Hepatocyte (in vitro differentiated cells): ENCODE data around the gene STK32B. TPM values are rescaled to one million over a fixed set of nuclear protein-coding genes. Genes with fewer than 3 reads are reported as not detected.

ENCODE experiments used
- DNase-seq: peaks from one replicate; pipeline ENCODE4 v3.0.0-alpha.2; 2016; ENCODE audit warnings: low spot score
- H2AFZ ChIP-seq: fragments of 200-600 bp; sonication (generic); 2 replicates; pipeline ENCODE4 v1.6.0; 2016; ENCODE audit warnings: antibody characterized with exemption, mild to moderate bottlenecking
- H3K27ac ChIP-seq: fragments of 200-600 bp; sonication (generic); 2 replicates; pipeline ENCODE4 v1.5.1; 2016; ENCODE audit warnings: mild to moderate bottlenecking
- H3K27me3 ChIP-seq: fragments of 200-600 bp; sonication (generic); 2 replicates; pipeline ENCODE4 v1.6.1; 2016
- H3K36me3 ChIP-seq: fragments of 200-600 bp; sonication (generic); replicated peaks from 2 replicates; pipeline ENCODE4 v1.5.1; 2016; ENCODE audit warnings: low read depth; ENCODE audit not compliant: insufficient read depth
- H3K4me1 ChIP-seq: fragments of 200-600 bp; sonication (generic); 2 replicates; pipeline ENCODE4 v1.5.1; 2016; ENCODE audit warnings: mild to moderate bottlenecking, moderate library complexity; ENCODE audit not compliant: insufficient read depth
- H3K4me2 ChIP-seq: fragments of 200-600 bp; sonication (generic); 2 replicates; pipeline ENCODE4 v1.6.0; 2016
- H3K4me3 ChIP-seq: fragments of 200-600 bp; sonication (generic); 2 replicates; pipeline ENCODE4 v1.5.1; 2016; ENCODE audit warnings: mild to moderate bottlenecking
- H3K79me2 ChIP-seq: fragments of 200-600 bp; sonication (generic); 2 replicates; pipeline ENCODE4 v1.6.0; 2017; ENCODE audit warnings: mild to moderate bottlenecking
- H3K9me2 ChIP-seq: fragments of 200-600 bp; sonication (generic); replicated peaks from 2 replicates; pipeline ENCODE4 v1.6.0; 2017; ENCODE audit warnings: mild to moderate bottlenecking; ENCODE audit not compliant: insufficient read depth
- H3K9me3 ChIP-seq: fragments of 200-600 bp; sonication (generic); 2 replicates; pipeline ENCODE4 v1.5.1; 2016; ENCODE audit warnings: low read depth, mild to moderate bottlenecking
- H4K20me1 ChIP-seq: fragments of 200-600 bp; sonication (generic); 2 replicates; pipeline ENCODE4 v1.6.0; 2016; ENCODE audit warnings: mild to moderate bottlenecking; ENCODE audit not compliant: insufficient read depth, poor library complexity, severe bottlenecking
- EZH2 ChIP-seq: fragments of 200-600 bp; sonication (generic); IDR thresholded peaks from 2 replicates; pipeline ENCODE4 v1.6.1; 2016; ENCODE audit warnings: antibody characterized with exemption, mild to moderate bottlenecking, borderline replicate concordance
- EZH2phosphoT487 ChIP-seq: fragments of 200-600 bp; sonication (generic); IDR thresholded peaks from one replicate; pipeline ENCODE4 v1.6.1; 2018; ENCODE audit warnings: antibody characterized with exemption, mild to moderate bottlenecking, low read depth, moderate library complexity; ENCODE audit not compliant: unreplicated experiment, severe bottlenecking
- WGBS: methylation state at CpG from one replicate; pipeline ENCODE4 v1.1.6; 2016; ENCODE audit warnings: low lambda C conversion rate; ENCODE audit errors: missing lambda C conversion rate; 5-methylcytosine and 5-hydroxymethylcytosine counted together
- polyA plus RNA-seq: library from polyadenylated mRNA; unstranded; fragments of >200 nt; fragmentation: Nextera tagmentation; extraction: Ambion mirVana; gene quantifications from 2 replicates; pipeline ENCODE4 v1.2.1, GENCODE V29; 2016
- total RNA-seq: library from RNA; depleted of rRNA; stranded (reverse); fragments of >200 nt; gene quantifications from 2 replicates; pipeline ENCODE4 v1.2.3, GENCODE V29; 2014
- TF ChIP-seq, protein P1 (sequence below): fragments of 200-600 bp; sonication (generic); IDR thresholded peaks from 2 replicates; pipeline ENCODE4 v1.5.1; 2016; ENCODE audit warnings: antibody characterized with exemption, mild to moderate bottlenecking; ENCODE audit not compliant: poor library complexity

Gene STK32B
- total and polyA plus RNA-seq, 2 experiments from 2014 or later: 0.51 to 1.6 TPM

DNA sequence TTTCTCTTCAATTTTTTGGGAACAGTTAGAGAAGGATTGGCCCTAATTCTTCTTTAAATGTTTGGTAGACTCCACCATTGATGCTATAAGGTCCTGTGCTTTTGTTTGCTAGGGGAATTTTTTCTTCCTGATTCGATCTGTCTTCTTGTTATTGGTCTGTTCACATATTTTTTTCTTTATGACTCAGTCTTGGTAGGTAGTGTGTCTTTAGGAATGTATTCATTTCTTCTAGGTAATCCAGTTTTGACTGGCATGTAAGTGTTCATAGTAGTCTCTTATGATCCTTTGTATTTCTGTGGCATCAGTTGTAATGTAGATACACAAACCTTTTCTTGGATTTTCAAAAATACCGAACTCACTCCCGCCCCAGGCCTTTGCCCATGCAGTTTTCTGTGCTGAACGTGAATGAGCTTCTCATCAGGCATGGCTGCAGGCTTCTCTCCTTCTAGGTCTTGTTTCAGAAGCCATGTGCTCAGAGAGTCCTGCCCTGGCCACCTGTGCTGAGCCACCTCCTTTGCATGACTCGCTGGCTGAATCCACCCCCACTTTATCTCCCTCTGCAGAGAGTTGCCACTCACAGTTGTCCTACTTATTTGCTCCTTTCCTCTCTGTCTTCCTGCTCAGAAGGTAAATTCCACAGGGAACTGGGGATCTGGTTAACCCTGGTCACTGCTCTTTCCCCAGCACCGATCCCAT, 67.0 kb downstream of the STK32B start:
- no peaks in the 10 kb centered on the region for H3K4me1 ChIP-seq
- DNase-seq: no peak
- no peaks in the 10 kb centered on the region for H3K36me3 ChIP-seq
- no peak overlapping the region for H3K27ac ChIP-seq
- no peaks in the 10 kb centered on the region for H3K9me3 ChIP-seq
- H4K20me1 ChIP-seq: no peaks in the 10 kb centered on the region
- H3K4me3 ChIP-seq: no peak overlapping the region
- WGBS: 84% methylated on average over 6 of the region's 6 CpGs
- H3K9me2 ChIP-seq: no peaks in the 10 kb centered on the region
- H3K27me3 ChIP-seq: no peaks in the 10 kb centered on the region
- no peak overlapping the region for H3K4me2 ChIP-seq
- no peak overlapping the region for H2AFZ ChIP-seq
- no peak for TF ChIP-seq EZH2
- no peak for TF ChIP-seq EZH2phosphoT487
- TF ChIP-seq, protein P1, sequence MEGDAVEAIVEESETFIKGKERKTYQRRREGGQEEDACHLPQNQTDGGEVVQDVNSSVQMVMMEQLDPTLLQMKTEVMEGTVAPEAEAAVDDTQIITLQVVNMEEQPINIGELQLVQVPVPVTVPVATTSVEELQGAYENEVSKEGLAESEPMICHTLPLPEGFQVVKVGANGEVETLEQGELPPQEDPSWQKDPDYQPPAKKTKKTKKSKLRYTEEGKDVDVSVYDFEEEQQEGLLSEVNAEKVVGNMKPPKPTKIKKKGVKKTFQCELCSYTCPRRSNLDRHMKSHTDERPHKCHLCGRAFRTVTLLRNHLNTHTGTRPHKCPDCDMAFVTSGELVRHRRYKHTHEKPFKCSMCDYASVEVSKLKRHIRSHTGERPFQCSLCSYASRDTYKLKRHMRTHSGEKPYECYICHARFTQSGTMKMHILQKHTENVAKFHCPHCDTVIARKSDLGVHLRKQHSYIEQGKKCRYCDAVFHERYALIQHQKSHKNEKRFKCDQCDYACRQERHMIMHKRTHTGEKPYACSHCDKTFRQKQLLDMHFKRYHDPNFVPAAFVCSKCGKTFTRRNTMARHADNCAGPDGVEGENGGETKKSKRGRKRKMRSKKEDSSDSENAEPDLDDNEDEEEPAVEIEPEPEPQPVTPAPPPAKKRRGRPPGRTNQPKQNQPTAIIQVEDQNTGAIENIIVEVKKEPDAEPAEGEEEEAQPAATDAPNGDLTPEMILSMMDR: no peak
- no peaks in the 10 kb centered on the region for H3K79me2 ChIP-seq

- no peak overlapping the region for H3K4me3 ChIP-seq
- no peaks in the 10 kb centered on the region for H3K36me3 ChIP-seq
- no peaks in the 10 kb centered on the region for H4K20me1 ChIP-seq
- H3K27ac ChIP-seq: no peak overlapping the region
- no peak overlapping the region for H2AFZ ChIP-seq
- H3K4me1 ChIP-seq: no peaks in the 10 kb centered on the region
- H3K4me2 ChIP-seq: no peak overlapping the region
- DNase-seq: no peak
- no peaks in the 10 kb centered on the region for H3K9me2 ChIP-seq
- WGBS: 80% methylated on average over 11 of the region's 11 CpGs
- no peaks in the 10 kb centered on the region for H3K27me3 ChIP-seq
- H3K9me3 ChIP-seq: no peaks in the 10 kb centered on the region
- TF ChIP-seq, protein P1: no peak
- TF ChIP-seq EZH2 (no peak), EZH2phosphoT487 (no peak)
- no peaks in the 10 kb centered on the region for H3K79me2 ChIP-seq
These were observed 67.9 kb downstream of the STK32B start for GRCh38 chr4:5118994-5119835.

- WGBS: 85% methylated on average over 10 of the region's 10 CpGs
- TF ChIP-seq, protein P1: no peak
- Histone ChIP-seq H3K36me3 (no peaks in the 10 kb centered on the region), H3K4me3 (no peak overlapping the region), H3K27ac (no peak overlapping the region), H4K20me1 (no peaks in the 10 kb centered on the region), H3K9me2 (no peaks in the 10 kb centered on the region), H3K79me2 (no peaks in the 10 kb centered on the region), H3K4me2 (no peak overlapping the region), H3K9me3 (no peaks in the 10 kb centered on the region), H2AFZ (no peak overlapping the region), H3K27me3 (no peaks in the 10 kb centered on the region), H3K4me1 (no peaks in the 10 kb centered on the region)
- no peak for DNase-seq
These were observed 68.8 kb downstream of the STK32B start for GRCh38 chr4:5120067-5120466.
